Ascending aorta (tissue), 2 donors: Measurements from ENCODE around the gene DDX24. TPM values are rescaled to one million over a fixed set of nuclear protein-coding genes. Genes with fewer than 3 reads are reported as not detected.

Experiments
- DNase-seq, 2 donors: peaks; one replicate each; pipeline ENCODE4 v3.0.0-alpha.2; 2019; ENCODE audit warnings: low spot score in 2 of 2
- H3K27ac ChIP-seq, 2 donors: fragments of 200-600 bp; sonication (generic); one replicate each; pipeline ENCODE4 v1.5.1; 2016 to 2017; ENCODE audit warnings: mild to moderate bottlenecking in 1 of 2
- H3K27me3 ChIP-seq: fragments of 200-600 bp; sonication (generic); one replicate; pipeline ENCODE4 v1.5.1; 2017
- H3K36me3 ChIP-seq, 2 donors: fragments of 200-600 bp; sonication (generic); one replicate each; pipeline ENCODE4 v1.5.1; 2016
- H3K4me1 ChIP-seq, 2 donors: fragments of 200-600 bp; sonication (generic); one replicate each; pipeline ENCODE4 v1.5.1; 2016 to 2017; ENCODE audit warnings: mild to moderate bottlenecking in 1 of 2
- H3K4me3 ChIP-seq, 2 donors: fragments of 200-600 bp; sonication (generic); one replicate each; pipeline ENCODE4 v1.5.1; 2016 to 2017; ENCODE audit warnings: mild to moderate bottlenecking in 1 of 2
- H3K9me3 ChIP-seq, 2 donors: fragments of 200-600 bp; sonication (generic); one replicate each; pipeline ENCODE4 v1.5.1; 2016
- intact Hi-C: fragments of 100-400 bp; cut with DNase I; formaldehyde crosslinking; loops from one replicate; pipeline ENCODE4 v1.15.1; 2023
- total RNA-seq: library from RNA; depleted of rRNA; stranded (reverse); fragments of >200 nt; gene quantifications from one replicate; pipeline ENCODE4 v1.1.0, GENCODE V29; 2016
- TF ChIP-seq, protein P1 (sequence below), 3 experiments: fragments of 200-600 bp in 2 of 3; fragments of 450-650 bp in 1 of 3; sonication (generic) in 2 of 3; IDR thresholded peaks; one replicate each; pipeline ENCODE4 v1.5.1; 2016 to 2019; ENCODE audit warnings: antibody characterized with exemption in 3 of 3, mild to moderate bottlenecking in 1 of 3, moderate library complexity in 1 of 3

DDX24 gene
- total RNA-seq, 1 donor from 2014 or later = 104 TPM

DNA sequence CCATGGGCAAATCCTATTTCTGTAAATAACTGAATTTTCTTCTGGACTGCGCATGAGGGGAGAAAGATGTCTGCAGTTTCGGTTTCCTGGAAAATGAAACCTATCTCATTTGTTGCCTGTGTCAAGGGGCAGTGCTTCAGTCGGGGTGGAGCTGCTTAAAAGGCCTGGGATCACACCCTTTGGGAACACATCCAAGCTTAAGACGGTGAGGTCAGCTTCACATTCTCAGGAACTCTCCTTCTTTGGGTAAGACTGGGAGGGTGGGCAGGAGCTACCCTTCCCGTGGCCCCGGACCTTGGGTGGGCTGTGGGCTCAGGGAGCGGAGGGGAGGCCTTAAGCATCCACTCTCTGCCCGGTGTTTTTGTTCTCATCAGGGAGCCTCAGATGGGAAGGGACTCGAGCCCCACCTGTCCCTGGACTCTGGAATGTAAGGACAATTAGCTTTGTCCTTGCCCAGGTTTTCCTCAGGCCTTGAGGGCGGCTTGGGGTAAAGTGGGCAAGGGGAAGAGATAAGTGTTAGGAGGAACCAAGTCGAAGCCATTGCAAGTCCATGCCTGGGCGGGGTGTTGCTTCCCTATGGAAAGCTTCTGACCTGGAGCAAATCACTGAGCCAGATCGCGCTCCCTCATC, 29.7 kb upstream of the DDX24 start, which contains the start of gene IFI27:
Gene IFI27 (plus strand): TSS at position 185 of the 630 bp plus-strand sequence.
- intact Hi-C loops = no loop called here
- H3K27ac ChIP-seq = peak within 1 kb of the TSS; percentile 58 to 76
- DNase-seq = peak; percentile 21 to 66
- H3K9me3 ChIP-seq = no peaks in the 10 kb centered on the region
- peak within 1 kb of the TSS; percentile 44 to 48 for H3K4me3 ChIP-seq
- H3K27me3 ChIP-seq = no peaks in the 10 kb centered on the region
- no peaks in the 10 kb centered on the region for H3K4me1 ChIP-seq
- H3K36me3 ChIP-seq = no peaks in the 10 kb centered on the region
- TF ChIP-seq, protein P1, sequence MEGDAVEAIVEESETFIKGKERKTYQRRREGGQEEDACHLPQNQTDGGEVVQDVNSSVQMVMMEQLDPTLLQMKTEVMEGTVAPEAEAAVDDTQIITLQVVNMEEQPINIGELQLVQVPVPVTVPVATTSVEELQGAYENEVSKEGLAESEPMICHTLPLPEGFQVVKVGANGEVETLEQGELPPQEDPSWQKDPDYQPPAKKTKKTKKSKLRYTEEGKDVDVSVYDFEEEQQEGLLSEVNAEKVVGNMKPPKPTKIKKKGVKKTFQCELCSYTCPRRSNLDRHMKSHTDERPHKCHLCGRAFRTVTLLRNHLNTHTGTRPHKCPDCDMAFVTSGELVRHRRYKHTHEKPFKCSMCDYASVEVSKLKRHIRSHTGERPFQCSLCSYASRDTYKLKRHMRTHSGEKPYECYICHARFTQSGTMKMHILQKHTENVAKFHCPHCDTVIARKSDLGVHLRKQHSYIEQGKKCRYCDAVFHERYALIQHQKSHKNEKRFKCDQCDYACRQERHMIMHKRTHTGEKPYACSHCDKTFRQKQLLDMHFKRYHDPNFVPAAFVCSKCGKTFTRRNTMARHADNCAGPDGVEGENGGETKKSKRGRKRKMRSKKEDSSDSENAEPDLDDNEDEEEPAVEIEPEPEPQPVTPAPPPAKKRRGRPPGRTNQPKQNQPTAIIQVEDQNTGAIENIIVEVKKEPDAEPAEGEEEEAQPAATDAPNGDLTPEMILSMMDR (IDR thresholded peaks at IDR 0.05) = no peak

DNA sequence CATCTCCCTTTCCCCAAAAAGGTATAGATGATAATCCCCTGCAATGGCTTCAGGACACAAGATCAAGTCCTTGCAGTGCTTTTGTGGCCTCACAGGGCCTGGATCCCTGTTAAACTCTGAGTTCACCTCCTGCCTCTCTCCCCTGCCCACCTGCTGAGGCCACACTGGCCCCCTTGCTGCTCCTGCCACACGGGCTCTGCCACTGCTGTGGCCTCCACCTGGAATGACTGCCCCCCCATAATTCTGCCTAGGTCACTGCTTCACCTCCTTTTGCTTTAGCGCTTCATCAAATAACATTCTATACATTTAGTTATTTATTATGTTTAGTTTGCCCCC, 28.9 kb upstream of the DDX24 start:
- intact Hi-C loops = no loop called here
- Histone ChIP-seq H3K4me3 (no peak overlapping the region), H3K4me1 (no peaks in the 10 kb centered on the region), H3K27ac (peak overlapping the region; percentile 26 to 27), H3K36me3 (no peaks in the 10 kb centered on the region), H3K9me3 (no peaks in the 10 kb centered on the region), H3K27me3 (no peaks in the 10 kb centered on the region)
- TF ChIP-seq, protein P1 (IDR thresholded peaks at IDR 0.05) = no peak
- DNase-seq = no peak

DNA sequence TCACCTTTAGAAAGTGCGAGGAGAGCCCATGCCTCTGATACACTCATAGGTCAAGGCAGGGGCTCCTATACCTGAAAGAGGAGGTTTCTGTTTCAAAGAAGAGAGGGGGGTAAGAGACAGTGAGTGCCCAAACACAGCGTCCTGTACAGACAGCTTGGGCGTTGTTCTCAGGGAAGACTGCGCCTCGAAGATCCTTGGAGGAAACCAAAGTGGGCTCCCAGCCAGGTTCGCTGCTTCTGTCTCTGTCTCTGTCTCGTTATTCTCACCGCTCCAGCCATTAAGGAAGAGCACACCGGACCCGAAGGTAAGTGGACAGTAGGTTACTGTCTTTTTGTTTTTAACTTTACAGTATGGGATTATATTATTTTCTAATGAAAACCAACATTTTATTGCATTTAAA, 23.7 kb upstream of the DDX24 start:
- no peaks in the 10 kb centered on the region for H3K9me3 ChIP-seq
- no peaks in the 10 kb centered on the region for H3K4me1 ChIP-seq
- no peaks in the 10 kb centered on the region for H3K36me3 ChIP-seq
- H3K27ac ChIP-seq = no peak overlapping the region
- no peaks in the 10 kb centered on the region for H3K27me3 ChIP-seq
- no peak overlapping the region for H3K4me3 ChIP-seq
- TF ChIP-seq, protein P1 (IDR thresholded peaks at IDR 0.05) = no peak
- DNase-seq = no peak
- intact Hi-C loops = no loop called here

DNA sequence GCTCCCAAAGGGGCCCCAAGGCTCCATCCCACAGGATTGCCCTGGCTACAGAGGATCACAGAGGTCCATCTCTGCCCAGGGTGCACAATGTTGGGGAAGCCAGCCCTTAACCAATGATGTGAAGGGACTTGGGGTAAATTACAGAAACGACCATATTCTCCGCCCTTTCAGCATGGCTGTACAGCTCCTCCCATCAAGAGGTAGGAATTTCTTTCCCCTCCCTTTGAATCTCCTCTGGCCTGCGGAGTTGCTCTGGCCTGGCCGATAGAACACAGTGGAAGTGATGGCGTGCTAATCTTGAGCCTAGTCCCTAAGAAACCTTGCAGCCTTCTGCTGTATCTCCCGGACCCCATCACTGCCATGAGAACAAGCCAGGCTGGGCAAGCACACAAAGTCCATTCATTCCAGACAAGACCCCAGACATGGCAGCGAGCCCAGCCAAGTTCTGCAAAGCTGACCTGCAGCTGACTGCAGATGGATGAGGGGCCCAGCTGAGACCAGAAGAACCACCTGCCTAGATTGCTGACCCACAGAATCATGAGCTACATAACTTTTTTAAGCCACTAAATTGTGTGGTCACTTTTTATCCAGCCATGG, 22.6 kb upstream of the DDX24 start:
- DNase-seq = no peak
- intact Hi-C loops = no loop called here
- Histone ChIP-seq H3K27ac (no peak overlapping the region), H3K4me1 (no peaks in the 10 kb centered on the region), H3K4me3 (no peak overlapping the region), H3K27me3 (no peaks in the 10 kb centered on the region), H3K36me3 (no peaks in the 10 kb centered on the region), H3K9me3 (no peaks in the 10 kb centered on the region)
- TF ChIP-seq, protein P1 (IDR thresholded peaks at IDR 0.05) = no peak

DNA sequence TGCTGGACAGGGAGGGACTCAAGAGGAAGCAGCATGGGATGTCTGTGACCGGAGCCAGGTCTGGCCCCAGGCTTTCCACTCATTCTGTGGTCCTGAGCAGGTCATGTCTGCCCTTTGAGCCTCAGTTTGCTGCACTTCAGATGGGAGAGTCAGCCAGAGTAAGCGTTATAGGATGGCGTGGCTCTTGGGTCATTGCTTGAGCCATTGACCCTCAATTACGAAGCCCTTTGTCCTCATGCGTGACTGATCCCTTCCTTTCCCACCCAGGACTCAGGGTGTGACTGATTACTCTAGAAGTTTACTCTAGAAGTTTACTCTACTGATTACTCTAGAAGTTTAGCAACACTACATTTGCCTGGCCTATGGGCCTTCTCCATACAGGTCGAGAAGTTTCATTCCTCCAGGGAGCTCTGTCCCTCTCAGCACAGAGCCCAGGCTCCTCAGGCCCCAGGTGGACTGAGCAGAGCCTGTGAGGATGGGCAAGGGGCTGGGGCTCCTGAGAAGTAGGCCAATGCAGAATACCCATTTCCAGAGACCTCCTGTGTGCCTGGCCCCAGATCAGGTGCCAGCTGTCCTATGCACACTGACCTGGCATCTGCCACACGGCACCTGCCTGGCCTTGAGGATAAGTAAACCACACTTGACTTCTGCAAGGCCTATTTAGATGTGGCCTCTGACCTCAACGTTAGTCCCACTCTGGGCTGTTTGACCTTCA, 21.9 kb upstream of the DDX24 start:
- Histone ChIP-seq H3K9me3 (no peaks in the 10 kb centered on the region), H3K27ac (no peak overlapping the region), H3K27me3 (no peaks in the 10 kb centered on the region), H3K4me3 (no peak overlapping the region), H3K4me1 (no peaks in the 10 kb centered on the region), H3K36me3 (no peaks in the 10 kb centered on the region)
- TF ChIP-seq, protein P1 (IDR thresholded peaks at IDR 0.05) = no peak
- DNase-seq = no peak
- intact Hi-C loops = no loop called here
